Endodermal cell (in vitro differentiated cells): ENCODE measurements around the gene POLR1B. TPM values are rescaled to one million over a fixed set of nuclear protein-coding genes. Genes with fewer than 3 reads are reported as not detected.

ENCODE experiments used
- DNase-seq: peaks from one replicate; pipeline ENCODE4 v3.0.0-alpha.2; 2017
- H3K27ac ChIP-seq: 2 replicates; pipeline ENCODE4 v1.5.1; 2013; ENCODE audit warnings: mild to moderate bottlenecking, low read depth, low read length, moderate library complexity
- H3K27me3 ChIP-seq: 2 replicates; pipeline ENCODE4 v1.6.1; 2013; ENCODE audit warnings: mild to moderate bottlenecking, low read length, moderate library complexity; ENCODE audit not compliant: insufficient read depth, control insufficient read depth, poor library complexity, severe bottlenecking
- H3K36me3 ChIP-seq: 2 replicates; pipeline ENCODE4 v1.7.0; 2013; ENCODE audit warnings: mild to moderate bottlenecking, low read length, moderate library complexity; ENCODE audit not compliant: control insufficient read depth, insufficient read depth
- H3K4me1 ChIP-seq: one replicate; pipeline ENCODE4 v1.7.0; 2013; ENCODE audit warnings: low read length; ENCODE audit not compliant: control insufficient read depth, insufficient read depth
- H3K4me3 ChIP-seq: 2 replicates; pipeline ENCODE4 v1.5.1; 2013; ENCODE audit warnings: mild to moderate bottlenecking, low read length, moderate library complexity
- H3K9ac ChIP-seq: 2 replicates; pipeline ENCODE4 v1.6.1; 2013; ENCODE audit warnings: mild to moderate bottlenecking, low read length, moderate library complexity; ENCODE audit not compliant: poor library complexity, severe bottlenecking; ENCODE audit errors: extremely low read depth
- H3K9me3 ChIP-seq: 2 replicates; pipeline ENCODE4 v1.6.1; 2013; ENCODE audit warnings: mild to moderate bottlenecking, low read length, moderate library complexity; ENCODE audit not compliant: control insufficient read depth
- H3K27ac Mint-ChIP-seq: 2 replicates; pipeline ENCODE4 v1.8.0; 2020; ENCODE audit warnings: mixed read lengths
- H3K27me3 Mint-ChIP-seq: 2 replicates; pipeline ENCODE4 v1.8.0; 2021; ENCODE audit warnings: mild to moderate bottlenecking, mixed read lengths; ENCODE audit not compliant: insufficient read depth
- H3K36me3 Mint-ChIP-seq: 2 replicates; pipeline ENCODE4 v1.8.0; 2020; ENCODE audit warnings: low read depth, mixed read lengths
- H3K4me1 Mint-ChIP-seq: 2 replicates; pipeline ENCODE4 v1.8.0; 2020; ENCODE audit warnings: mixed read lengths
- H3K4me3 Mint-ChIP-seq: 2 replicates; pipeline ENCODE4 v1.8.0; 2020; ENCODE audit warnings: mild to moderate bottlenecking, moderate library complexity, mixed read lengths
- H3K9me3 Mint-ChIP-seq: 2 replicates; pipeline ENCODE4 v1.8.0; 2020; ENCODE audit warnings: mild to moderate bottlenecking, mixed read lengths
- whole genome bisulfite sequencing, 2 experiments: methylation state at CpG; one replicate each; pipeline versions ENCODE4 v1.1.5 to v1.1.7; 2013; ENCODE audit warnings: missing lambda C conversion rate in 2 of 2, mixed read lengths in 1 of 2; ENCODE audit not compliant: insufficient coverage in 1 of 2, insufficient read length in 1 of 2; 5-methylcytosine and 5-hydroxymethylcytosine counted together
- total RNA-seq, 2 donors: library from RNA; stranded (reverse); fragmentation: NEBNext Ultra II Directional in 1 of 2; extraction: Animal tissue kit (Norgen Biotek cat#: 25700) in 1 of 2; gene quantifications; 2 replicates in 1 of 2; 3 replicates in 1 of 2; pipeline ENCODE4 v1.2.1, GENCODE V29; 2021
- TF ChIP-seq, protein P1 (sequence below): fragments of 200-600 bp; sonication (generic); conservative IDR thresholded peaks from 2 replicates; pipeline ENCODE4 v1.5.0; 2021; ENCODE audit warnings: antibody characterized with exemption, mild to moderate bottlenecking

The POLR1B gene
- total RNA-seq, 2 donors from 2014 or later: 25.6 to 31.9 TPM

GRCh38 chr2:112625474-112626114 is 83.3 kb downstream of the POLR1B start:
- no peaks in the 10 kb centered on the region for H3K36me3 Mint-ChIP-seq
- H3K27me3 ChIP-seq: no peaks in the 10 kb centered on the region
- TF ChIP-seq, protein P1, sequence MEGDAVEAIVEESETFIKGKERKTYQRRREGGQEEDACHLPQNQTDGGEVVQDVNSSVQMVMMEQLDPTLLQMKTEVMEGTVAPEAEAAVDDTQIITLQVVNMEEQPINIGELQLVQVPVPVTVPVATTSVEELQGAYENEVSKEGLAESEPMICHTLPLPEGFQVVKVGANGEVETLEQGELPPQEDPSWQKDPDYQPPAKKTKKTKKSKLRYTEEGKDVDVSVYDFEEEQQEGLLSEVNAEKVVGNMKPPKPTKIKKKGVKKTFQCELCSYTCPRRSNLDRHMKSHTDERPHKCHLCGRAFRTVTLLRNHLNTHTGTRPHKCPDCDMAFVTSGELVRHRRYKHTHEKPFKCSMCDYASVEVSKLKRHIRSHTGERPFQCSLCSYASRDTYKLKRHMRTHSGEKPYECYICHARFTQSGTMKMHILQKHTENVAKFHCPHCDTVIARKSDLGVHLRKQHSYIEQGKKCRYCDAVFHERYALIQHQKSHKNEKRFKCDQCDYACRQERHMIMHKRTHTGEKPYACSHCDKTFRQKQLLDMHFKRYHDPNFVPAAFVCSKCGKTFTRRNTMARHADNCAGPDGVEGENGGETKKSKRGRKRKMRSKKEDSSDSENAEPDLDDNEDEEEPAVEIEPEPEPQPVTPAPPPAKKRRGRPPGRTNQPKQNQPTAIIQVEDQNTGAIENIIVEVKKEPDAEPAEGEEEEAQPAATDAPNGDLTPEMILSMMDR: no peak
- no peaks in the 10 kb centered on the region for H3K27me3 Mint-ChIP-seq
- no peaks in the 10 kb centered on the region for H3K9me3 Mint-ChIP-seq
- peaks cover 3% of the 10 kb centered on the region for H3K4me1 ChIP-seq
- H3K4me1 Mint-ChIP-seq: peaks cover 24% of the 10 kb centered on the region
- H3K27ac Mint-ChIP-seq: no peak overlapping the region
- 92 to 94% methylated on average over 4 to 7 of the region's 7 CpGs for WGBS, 2 experiments
- H3K4me3 ChIP-seq: no peak overlapping the region
- no peak overlapping the region for H3K4me3 Mint-ChIP-seq
- no peaks in the 10 kb centered on the region for H3K36me3 ChIP-seq
- peak; percentile 31 for DNase-seq
- no peaks in the 10 kb centered on the region for H3K9me3 ChIP-seq
- no peak overlapping the region for H3K9ac ChIP-seq
- H3K27ac ChIP-seq: no peak overlapping the region

GRCh38 chr2:112626604-112627059 is 84.4 kb downstream of the POLR1B start:
- Histone ChIP-seq H3K27me3 (no peaks in the 10 kb centered on the region), H3K9me3 (no peaks in the 10 kb centered on the region), H3K4me1 (peaks cover 3% of the 10 kb centered on the region), H3K36me3 (no peaks in the 10 kb centered on the region), H3K27ac (no peak overlapping the region), H3K9ac (no peak overlapping the region), H3K4me3 (no peak overlapping the region)
- TF ChIP-seq, protein P1: peak; percentile 91
- Mint-ChIP-seq H3K27ac (no peak overlapping the region), H3K9me3 (no peaks in the 10 kb centered on the region), H3K4me1 (peaks cover 30% of the 10 kb centered on the region), H3K4me3 (no peak overlapping the region), H3K36me3 (no peaks in the 10 kb centered on the region), H3K27me3 (no peaks in the 10 kb centered on the region)
- peak; percentile 85 for DNase-seq
- 63 to 67% methylated on average over 6 to 7 of the region's 7 CpGs for WGBS, 2 experiments

Other genes with a start within 250 kb of the POLR1B start
- 10 to 100 TPM; 17.1 to 42.7 TPM for gene RGPD8, start 108.8 kb upstream of the POLR1B start, total RNA-seq
- 10 to 100 TPM; 61.1 to 89.6 TPM for gene TTL, start 60.3 kb upstream of the POLR1B start, total RNA-seq
- 10 to 100 TPM; 39.1 to 48.2 TPM for gene CHCHD5, start 42.1 kb downstream of the POLR1B start, total RNA-seq
- gene SLC20A1, start 103.5 kb downstream of the POLR1B start, total RNA-seq: 10 to 100 TPM; 67.3 to 86.7 TPM
- gene NT5DC4, start 178.6 kb downstream of the POLR1B start, total RNA-seq: not detected
- 10 to 100 TPM; 20.1 to 30.3 TPM for gene CKAP2L, start 222.1 kb downstream of the POLR1B start, total RNA-seq
- 1 to 10 TPM in 1 of 2 donors, under 1 TPM in 1; 0.73 to 1.0 TPM for gene IL1A, start 242.0 kb downstream of the POLR1B start, total RNA-seq